NCI-H2029 treated with DMSO at 0.1 percent for 48 hours (cell line): Measurements from ENCODE around the gene GALM.
"Not testable (repeated sequence)": the region's sequence is repeated elsewhere in the genome, so short reads cannot be mapped to it uniquely, and the experiment has no call there.

Source experiments
- DNase-seq: peaks from one replicate; lab custom pipeline; 2025; lab: John Stamatoyannopoulos, UW

The GALM gene

DNA sequence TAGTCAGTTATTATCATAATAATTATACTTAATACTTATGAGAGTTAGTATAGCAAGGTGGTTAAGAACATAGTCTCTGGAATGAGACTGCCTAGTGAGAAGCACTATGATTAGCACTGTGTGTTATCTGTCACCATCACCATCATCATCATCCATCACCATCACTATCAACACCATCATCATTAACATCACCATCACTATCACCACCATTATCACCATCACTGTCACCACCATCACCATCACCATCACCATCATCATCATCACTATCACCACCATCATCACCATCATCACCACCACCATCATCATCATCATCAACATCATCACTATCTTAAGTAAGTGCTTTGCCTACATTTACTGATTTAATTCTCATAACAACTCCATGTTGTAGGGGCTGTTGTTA is 45.6 kb downstream of the GALM start:
- no peak for DNase-seq

DNA sequence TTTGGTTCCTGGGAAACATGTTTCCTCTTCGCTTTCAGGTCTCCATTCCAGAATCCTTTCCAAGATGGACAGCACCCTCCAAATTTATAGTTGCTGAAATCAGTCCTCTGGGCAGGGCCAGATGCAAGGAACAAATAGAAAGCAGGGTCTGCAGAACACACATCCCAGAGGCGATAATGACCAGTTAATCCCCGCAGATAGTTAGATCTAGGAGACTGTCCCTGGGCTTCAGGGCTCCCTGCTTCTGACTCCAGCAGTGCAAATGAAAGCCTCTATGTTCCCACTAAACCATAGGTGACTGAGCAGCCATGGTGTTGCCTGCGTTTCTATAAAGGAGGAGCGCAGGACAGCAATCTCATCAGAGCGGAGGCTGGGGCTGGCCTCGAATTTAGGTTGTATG is 46.5 kb downstream of the GALM start:
- DNase-seq, result no peak

DNA sequence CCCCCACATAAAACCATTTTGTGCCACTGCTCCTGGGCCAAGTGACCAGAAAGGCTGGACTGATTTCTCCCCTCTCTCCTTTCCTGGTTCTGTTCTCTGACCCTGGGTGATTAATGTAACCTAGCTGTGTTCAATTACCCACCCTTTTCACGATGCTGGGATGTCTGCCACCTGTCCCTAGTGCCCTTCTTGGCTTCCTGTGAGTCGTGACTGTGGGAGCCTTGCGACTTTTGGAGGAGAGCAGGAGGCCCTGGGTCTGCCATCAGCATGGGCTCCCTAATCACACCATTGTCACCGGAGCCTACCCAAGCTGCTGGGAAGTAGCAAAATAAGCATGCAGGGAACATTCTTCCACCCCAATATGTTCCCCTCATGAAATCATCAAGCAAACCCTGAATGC is 47.0 kb downstream of the GALM start:
- no peak for DNase-seq

DNA sequence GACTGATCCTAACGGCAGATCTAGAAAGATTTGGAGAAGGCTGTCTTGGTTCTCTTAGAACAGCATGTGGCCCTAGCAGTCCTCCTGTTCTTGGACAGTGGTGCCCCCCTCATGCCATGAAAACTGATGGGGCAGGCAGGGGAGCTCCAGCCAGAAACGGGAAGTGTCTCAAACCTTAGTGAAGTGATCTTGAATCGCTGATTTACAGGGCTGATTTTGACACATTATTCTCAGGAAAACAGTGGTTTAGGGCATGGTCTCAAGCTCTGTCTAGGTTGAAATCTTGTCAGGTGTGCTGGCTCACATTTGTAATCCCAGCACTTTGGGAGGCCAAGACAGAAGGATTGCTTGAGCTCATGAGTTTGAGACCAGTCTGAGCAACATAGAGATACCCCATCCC is 47.4 kb downstream of the GALM start:
- no peak for DNase-seq

DNA sequence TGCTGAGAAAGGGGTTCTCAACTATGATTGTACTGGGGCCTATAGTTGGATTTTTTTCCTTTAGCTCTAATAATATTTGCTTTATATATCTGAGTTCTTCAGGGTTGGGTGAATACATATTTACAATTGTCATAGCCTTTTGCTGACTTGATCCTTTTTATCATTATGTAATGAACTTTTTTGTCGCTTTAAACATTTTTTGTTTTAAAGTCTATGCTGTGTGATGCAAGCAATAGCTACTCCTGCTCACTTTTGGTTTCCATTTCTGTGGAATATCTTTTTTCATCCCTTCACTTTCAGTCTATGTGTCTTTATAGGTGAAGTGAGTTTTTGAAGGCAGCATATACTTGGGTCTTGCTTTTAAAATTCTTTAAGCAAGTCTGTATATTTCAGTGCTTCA is 49.0 kb downstream of the GALM start:
- DNase-seq, result not testable (repeated sequence)

GRCh38 chr2:38716185-38716584 is 50.3 kb downstream of the GALM start:
- no peak for DNase-seq

- no peak for DNase-seq
These were observed 52.7 kb downstream of the GALM start for GRCh38 chr2:38718601-38719000.

DNA sequence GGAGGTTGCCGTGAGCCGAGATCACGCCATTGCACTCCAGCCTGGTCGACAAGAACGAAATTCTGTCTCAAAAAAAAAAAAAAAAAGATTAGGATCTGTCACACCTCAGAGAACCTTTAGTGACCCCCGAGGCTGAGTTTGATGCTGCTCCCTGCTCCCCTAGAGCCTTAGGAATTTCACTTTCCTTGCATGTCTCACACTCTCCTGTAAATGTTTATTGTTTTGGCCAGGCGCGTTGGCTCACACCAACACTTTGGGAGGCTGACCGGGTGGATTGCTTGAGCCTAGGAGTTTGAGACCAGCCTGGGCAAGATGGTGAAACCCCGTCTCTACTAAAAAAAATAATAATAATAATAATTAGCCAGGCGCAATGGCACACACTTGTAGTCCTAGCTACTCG is 53.8 kb downstream of the GALM start:
- no peak for DNase-seq

DNA sequence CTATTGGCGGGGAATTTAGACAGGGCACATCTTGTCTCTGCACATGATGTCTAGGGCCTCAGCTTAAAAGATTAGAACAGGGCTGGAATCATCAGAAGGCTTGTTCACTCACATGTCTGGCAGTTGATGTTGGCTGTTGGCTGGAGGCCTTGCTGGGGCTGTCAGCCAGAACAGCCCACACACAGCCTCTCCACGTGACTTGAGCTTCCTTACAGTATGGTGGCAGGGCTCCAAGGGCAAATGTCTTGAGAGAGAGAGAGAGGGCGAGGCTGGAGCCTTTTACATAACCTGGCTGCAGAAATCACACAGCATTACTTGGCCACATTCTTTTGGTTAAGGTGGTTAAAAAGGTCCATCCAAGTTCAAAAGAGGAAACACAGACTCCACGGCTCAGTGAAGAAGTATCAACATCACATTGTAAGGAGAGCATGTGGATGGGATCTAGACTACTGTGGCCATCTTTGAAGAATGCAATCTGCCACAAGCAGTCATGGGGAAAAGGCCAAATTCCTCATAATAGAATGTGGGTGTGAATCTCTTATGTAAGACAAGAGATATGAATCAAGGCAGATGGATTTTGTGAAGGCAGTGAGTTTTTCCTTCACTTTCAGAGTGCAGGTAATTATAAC is 54.8 kb downstream of the GALM start:
- no peak for DNase-seq

- DNase-seq, result no peak
These were observed 56.6 kb downstream of the GALM start for GRCh38 chr2:38722271-38723061.

- DNase-seq, result no peak
These were observed 57.3 kb downstream of the GALM start for GRCh38 chr2:38723173-38723572.

GRCh38 chr2:38727661-38728060 is 61.7 kb downstream of the GALM start:
- no peak for DNase-seq

GRCh38 chr2:38728694-38729093 is 62.8 kb downstream of the GALM start:
- no peak for DNase-seq

GRCh38 chr2:38731090-38731489 is 65.2 kb downstream of the GALM start:
- DNase-seq, result no peak

- no peak for DNase-seq
These were observed 65.8 kb downstream of the GALM start for GRCh38 chr2:38731684-38732221.

DNA sequence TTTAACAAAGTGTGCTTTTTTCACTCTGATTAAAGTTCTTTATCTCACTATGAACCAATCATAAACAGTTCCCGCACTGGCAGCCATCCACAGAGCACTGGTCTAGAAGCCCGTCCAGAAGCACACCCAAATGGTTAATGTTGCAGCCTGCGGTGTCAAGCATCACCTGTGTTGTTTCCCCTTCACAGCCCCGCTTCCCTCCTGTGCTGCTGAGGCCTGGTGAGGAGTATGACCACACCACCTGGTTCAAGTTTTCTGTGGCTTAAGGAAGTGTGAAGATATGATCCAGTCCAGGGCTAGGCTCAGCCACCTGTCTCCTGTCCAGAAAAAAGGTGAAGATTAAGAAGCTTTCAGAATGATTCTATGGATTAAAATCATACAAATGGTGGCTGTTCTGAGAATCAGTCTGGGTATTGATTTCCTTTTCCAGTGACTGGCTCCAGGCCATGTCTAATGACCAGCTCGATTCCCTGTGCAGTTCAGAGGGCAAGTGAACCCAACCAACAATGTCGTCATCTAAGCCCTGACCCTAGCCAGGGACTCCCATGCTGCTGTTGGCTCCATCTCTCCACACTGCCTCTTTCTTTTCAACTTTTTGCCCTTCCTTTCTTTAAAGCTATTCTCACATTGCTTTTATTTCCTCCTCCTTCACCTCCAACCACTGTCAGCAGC is 67.5 kb downstream of the GALM start:
- DNase-seq, result no peak

- no peak for DNase-seq
These were observed 68.6 kb downstream of the GALM start for GRCh38 chr2:38734299-38735058.

GRCh38 chr2:38735999-38736320 is 70.0 kb downstream of the GALM start:
- DNase-seq, result no peak

- DNase-seq, result not testable (repeated sequence)
These were observed 71.2 kb downstream of the GALM start for GRCh38 chr2:38737000-38737698.

DNA sequence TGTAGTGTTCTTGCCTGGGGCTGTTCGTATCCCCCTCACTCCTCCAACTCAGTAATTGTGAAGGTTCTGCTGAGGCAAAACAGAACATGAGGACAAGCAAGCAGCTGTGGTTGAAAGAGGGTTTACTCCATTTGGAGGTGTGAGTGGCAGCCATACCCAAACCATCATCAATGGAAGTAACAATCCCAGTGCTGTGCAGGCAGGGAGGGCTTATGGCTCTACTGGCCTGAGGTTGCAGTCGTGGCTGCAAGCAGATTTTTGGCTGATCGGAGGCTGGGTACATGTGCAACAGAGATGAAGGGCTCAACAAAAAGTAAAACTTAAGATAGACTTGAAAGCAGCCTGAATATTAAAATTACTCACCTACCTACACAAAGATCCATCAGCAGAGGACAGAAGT is 72.0 kb downstream of the GALM start:
- DNase-seq, result no peak

- no peak for DNase-seq
These were observed 73.6 kb downstream of the GALM start for GRCh38 chr2:38739524-38739923.
